Stimulated activated naive CD4-positive, alpha-beta T cell treated with Interleukin-2 at 50 U/mL for 16 hours (primary cell): ENCODE measurements around the gene ZFTA.

ENCODE experiments used
- DNase-seq: peaks from one replicate; lab custom pipeline; 2025; lab: John Stamatoyannopoulos, UW

Gene ZFTA

GRCh38 chr11:63749624-63750023, 19.0 kb downstream of the ZFTA start:
- DNase-seq = no peak

GRCh38 chr11:63747011-63747410, 21.6 kb downstream of the ZFTA start:
- DNase-seq = no peak

GRCh38 chr11:63745304-63746170, 23.0 kb downstream of the ZFTA start:
- no peak for DNase-seq

GRCh38 chr11:63738720-63739360, 29.7 kb downstream of the ZFTA start:
- DNase-seq = peak; percentile 48

GRCh38 chr11:63737718-63738117, 30.9 kb downstream of the ZFTA start:
- no peak for DNase-seq

GRCh38 chr11:63736864-63737263, 31.7 kb downstream of the ZFTA start:
- no peak for DNase-seq

GRCh38 chr11:63729326-63729725, 39.2 kb downstream of the ZFTA start:
- no peak for DNase-seq

GRCh38 chr11:63720611-63721010, 48.0 kb downstream of the ZFTA start:
- DNase-seq = no peak

GRCh38 chr11:63719987-63720386, 48.6 kb downstream of the ZFTA start:
- DNase-seq = no peak

- no peak for DNase-seq
These were observed 49.6 kb downstream of the ZFTA start for GRCh38 chr11:63719001-63719400.
